Stimulated activated CD8-positive, alpha-beta memory T cell treated with anti-CD3 and anti-CD28 coated beads, Interleukin-15, amount 100 ng/mL, for 24 hours (primary cell): ENCODE results near the gene CPLX4.
"Not testable (repeated sequence)": the region's sequence is repeated elsewhere in the genome, so short reads cannot be mapped to it uniquely, and the experiment has no call there.

Source experiments
- DNase-seq: peaks from one replicate; pipeline ENCODE4 v3.0.0-alpha.2; 2020; ENCODE audit warnings: low read depth

Gene CPLX4

GRCh38 chr18:59269563-59270119 lies 48.8 kb downstream of the CPLX4 start:
- no peak for DNase-seq

GRCh38 chr18:59268721-59269562 lies 49.5 kb downstream of the CPLX4 start:
- DNase-seq = no peak

GRCh38 chr18:59268127-59268720 lies 50.2 kb downstream of the CPLX4 start:
- DNase-seq = no peak

- DNase-seq = no peak
Observed at GRCh38 chr18:59267503-59268126, 50.8 kb downstream of the CPLX4 start.

GRCh38 chr18:59266886-59267502 lies 51.5 kb downstream of the CPLX4 start:
- DNase-seq = no peak

GRCh38 chr18:59266459-59266858 lies 52.0 kb downstream of the CPLX4 start:
- no peak for DNase-seq

GRCh38 chr18:59265974-59266369 lies 52.5 kb downstream of the CPLX4 start:
- no peak for DNase-seq

- DNase-seq = no peak
Observed at GRCh38 chr18:59265246-59265973, 53.0 kb downstream of the CPLX4 start.

- no peak for DNase-seq
Observed at GRCh38 chr18:59264651-59265245, 53.7 kb downstream of the CPLX4 start.

GRCh38 chr18:59264121-59264571 lies 54.3 kb downstream of the CPLX4 start:
- DNase-seq = no peak

- no peak for DNase-seq
Observed at GRCh38 chr18:59263661-59264060, 54.8 kb downstream of the CPLX4 start.

GRCh38 chr18:59262243-59262642 lies 56.2 kb downstream of the CPLX4 start:
- DNase-seq = not testable (repeated sequence)

GRCh38 chr18:59261842-59262241 lies 56.6 kb downstream of the CPLX4 start:
- DNase-seq = not testable (repeated sequence)

- DNase-seq = not testable (repeated sequence)
Observed at GRCh38 chr18:59255491-59255890, 63.0 kb downstream of the CPLX4 start.

- no peak for DNase-seq
Observed at GRCh38 chr18:59249199-59249774, 69.2 kb downstream of the CPLX4 start.

- DNase-seq = no peak
Observed at GRCh38 chr18:59246796-59247195, 71.7 kb downstream of the CPLX4 start.
